SH-SY5Y (cell line): ENCODE results near the gene MT3.

Experiments used
- GATA2 ChIP-seq: IDR thresholded peaks from 2 replicates; pipeline ENCODE4 v1.6.1; 2011; ENCODE audit warnings: mild to moderate bottlenecking, low read depth, low read length
- GATA3 ChIP-seq: IDR thresholded peaks from 2 replicates; pipeline ENCODE4 v1.6.1; 2011; ENCODE audit warnings: low read depth, mild to moderate bottlenecking, low read length, moderate library complexity

DNA sequence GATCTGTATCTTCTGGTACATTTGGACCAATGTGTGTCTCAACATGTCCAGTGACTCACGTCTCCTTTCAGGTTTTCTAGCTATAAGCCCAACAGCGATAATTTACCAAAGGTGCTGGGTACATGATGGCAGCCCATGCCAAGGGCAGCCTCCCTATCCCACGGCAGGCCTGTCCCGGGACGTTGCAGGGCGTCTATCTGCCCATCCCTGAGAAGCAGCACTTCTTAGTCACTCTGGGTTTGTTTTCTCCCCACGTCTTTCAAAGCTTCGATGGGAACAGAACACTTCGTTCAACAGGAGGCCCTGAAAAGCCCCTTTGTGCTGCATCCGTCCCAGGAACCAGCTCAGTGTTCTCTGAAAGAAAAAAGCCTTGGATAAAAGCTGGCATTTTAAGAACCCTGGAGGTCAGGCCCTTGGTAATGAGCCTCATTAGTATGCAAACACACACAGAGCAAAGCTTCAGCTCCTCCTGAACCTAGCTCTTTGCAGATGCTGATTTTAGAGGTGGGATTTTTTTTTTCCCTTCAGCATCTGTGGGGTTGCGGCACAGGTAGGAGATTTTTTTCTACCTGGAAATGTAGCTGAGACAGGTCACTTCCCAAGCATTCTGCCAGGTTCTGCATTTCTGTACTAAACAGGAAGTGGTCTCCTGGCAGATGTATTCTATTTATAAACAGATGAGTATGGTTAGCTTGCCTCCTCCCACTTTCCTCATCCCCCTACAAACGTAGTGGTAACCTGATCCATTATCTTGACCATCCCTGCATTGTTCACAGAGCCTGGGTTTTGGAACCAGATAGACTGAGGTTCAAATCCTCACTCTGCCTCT lies 42.0 kb upstream of the MT3 start:
- no peak for TF ChIP-seq GATA2
- TF ChIP-seq GATA3 = no peak
